AG10803 (cell line): Measurements from ENCODE around the gene ELOB.

ENCODE experiments used
- DNase-seq: peaks from one replicate; pipeline ENCODE4 v3.0.0; 2010; ENCODE audit warnings: low read depth
- H3K4me3 ChIP-seq: 2 replicates; pipeline ENCODE4 v1.5.1; 2011; ENCODE audit warnings: mild to moderate bottlenecking, low read length, control low read depth
- TF ChIP-seq, protein P1 (sequence below): conservative IDR thresholded peaks from 2 replicates; pipeline ENCODE4 v1.5.1; 2011; ENCODE audit warnings: mild to moderate bottlenecking, low read length, control low read depth, inconsistent platforms

ELOB gene

DNA sequence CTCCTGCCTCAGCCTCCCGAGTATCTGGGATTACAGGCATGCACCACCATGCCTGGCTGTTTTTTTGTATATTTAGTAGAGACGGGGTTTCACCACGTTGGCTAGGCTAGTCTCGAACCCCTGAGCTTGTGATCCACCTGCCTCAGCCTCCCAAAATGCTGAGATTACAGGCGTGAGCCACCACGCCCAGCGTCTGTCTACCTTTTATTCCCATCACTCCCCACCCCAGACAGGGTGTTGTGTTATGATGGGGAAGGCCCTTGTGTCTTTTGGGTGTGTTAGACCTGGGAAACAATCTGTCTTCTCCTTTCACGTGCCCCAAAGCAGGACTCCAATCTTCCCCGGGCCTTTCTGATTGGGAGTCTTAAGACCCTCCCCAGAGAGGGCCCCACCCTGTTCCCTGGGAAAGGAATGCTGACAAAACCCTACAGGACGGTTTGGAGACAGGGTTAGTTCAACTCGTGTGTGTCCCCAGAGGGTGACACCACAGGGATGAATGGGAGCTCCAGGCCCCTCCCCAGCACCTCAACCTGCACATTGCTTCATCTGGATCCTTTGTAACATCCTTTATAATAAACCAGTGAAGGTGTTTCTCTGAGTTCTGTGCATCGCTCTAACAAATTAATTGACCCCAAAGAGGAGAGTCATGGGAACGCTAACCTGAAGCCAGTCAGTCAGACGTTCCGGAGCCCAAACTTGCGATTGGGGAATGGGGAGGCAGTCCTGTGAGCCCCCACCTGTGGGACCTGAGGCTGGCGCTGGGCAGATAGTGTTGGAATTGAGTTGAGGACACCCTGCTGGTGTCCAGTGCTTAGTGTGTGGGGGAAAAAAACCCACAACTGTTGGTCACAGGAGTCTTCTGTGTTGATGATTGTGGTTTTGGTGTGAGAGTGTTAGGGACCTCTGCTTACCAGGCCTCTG lies 3.2 kb upstream of the ELOB start:
- TF ChIP-seq, protein P1, sequence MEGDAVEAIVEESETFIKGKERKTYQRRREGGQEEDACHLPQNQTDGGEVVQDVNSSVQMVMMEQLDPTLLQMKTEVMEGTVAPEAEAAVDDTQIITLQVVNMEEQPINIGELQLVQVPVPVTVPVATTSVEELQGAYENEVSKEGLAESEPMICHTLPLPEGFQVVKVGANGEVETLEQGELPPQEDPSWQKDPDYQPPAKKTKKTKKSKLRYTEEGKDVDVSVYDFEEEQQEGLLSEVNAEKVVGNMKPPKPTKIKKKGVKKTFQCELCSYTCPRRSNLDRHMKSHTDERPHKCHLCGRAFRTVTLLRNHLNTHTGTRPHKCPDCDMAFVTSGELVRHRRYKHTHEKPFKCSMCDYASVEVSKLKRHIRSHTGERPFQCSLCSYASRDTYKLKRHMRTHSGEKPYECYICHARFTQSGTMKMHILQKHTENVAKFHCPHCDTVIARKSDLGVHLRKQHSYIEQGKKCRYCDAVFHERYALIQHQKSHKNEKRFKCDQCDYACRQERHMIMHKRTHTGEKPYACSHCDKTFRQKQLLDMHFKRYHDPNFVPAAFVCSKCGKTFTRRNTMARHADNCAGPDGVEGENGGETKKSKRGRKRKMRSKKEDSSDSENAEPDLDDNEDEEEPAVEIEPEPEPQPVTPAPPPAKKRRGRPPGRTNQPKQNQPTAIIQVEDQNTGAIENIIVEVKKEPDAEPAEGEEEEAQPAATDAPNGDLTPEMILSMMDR = no peak
- DNase-seq = no peak
- H3K4me3 ChIP-seq = no peak overlapping the region

DNA sequence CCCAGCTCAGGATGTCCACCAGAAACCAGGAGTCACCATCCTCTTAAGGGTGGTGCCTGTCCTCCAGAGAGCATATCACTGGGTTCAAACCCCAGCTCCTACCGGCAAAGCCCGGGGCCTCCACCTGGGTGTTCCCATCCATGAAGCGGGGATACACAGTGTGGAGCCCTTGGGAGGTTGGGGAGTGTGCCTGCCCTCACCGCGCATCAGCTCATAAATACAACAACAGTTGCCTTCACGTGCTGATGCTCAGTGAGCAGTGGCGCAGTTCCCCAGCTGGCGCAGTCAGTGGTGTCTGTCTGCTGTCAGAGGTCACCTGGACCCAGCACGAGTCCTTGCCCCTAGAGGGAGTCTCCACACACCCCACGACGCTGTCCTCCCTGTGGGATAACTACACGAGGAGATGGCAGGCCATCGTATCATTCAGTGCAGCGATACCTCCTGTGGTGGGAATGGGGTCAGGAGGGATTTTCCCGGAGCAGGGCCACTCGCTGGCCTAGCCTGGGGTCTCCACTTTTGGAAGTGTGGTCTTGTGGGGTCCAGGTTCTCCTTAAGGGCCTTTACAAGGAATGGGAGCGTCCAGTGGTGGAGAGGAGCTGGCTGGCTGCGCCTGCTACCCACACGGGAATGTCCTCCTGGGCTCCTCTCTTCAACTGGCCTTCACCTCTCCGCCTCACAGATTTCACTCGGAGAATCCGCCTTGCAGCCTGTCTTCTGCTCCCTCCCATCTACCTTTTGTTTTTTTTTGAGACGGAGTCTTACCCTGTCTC lies 2.3 kb upstream of the ELOB start:
- TF ChIP-seq, protein P1 = no peak
- no peak overlapping the region for H3K4me3 ChIP-seq
- DNase-seq = no peak

DNA sequence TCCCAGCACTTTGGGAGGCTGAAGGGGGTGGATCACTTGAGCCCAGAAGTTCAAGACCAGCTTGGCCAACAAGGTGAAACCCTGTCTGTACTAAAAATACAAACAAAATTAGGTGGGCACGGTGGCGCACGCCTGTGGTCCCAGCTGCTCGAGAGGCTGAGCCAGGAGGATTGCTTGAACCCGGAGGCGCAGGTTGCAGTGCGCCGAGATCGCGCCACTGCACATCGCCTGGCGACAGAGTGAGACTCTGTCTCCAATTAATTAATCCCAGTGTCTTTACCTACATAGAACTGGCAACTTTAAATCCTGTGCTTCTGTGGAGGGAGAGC lies 1.5 kb upstream of the ELOB start:
- H3K4me3 ChIP-seq = peak overlapping the region; percentile 94
- TF ChIP-seq, protein P1 = no peak
- no peak for DNase-seq

DNA sequence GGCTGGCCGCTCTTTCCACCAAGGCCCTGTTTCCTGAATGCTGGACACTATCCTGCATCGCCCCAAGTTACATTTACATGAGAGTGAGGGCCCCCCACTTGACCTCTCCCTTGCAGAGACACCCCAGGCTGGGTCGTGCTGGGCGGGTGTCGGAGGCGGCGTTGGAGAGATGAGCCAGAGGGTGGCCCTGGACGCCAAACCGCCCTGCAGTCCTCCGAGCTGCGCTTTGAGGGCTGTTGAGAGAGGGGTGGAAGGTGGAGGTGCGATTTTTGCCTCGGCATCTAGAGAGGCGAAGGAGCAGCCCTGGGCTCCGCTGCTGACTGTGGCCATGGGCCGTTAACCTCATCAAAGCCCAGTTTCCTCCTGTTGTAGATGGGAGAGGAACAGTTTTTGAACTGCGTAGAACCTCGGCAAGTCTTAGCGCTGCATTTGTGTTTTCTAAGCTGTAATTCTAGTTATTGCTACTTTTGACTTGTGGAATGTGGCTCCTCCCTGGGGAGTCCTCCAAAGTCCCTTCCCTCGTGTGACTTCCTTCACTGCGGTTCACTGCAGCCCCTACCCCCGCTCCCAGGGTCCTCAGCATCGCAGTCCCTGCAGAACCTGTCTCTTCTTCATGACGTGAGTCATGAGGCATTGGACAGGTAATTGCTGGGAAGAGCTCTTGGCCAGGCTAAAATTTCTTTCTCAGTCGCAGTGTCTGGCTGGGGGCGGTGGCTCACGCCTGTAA lies 986 bp upstream of the ELOB start:
- peak; percentile 20 for DNase-seq
- TF ChIP-seq, protein P1 = no peak
- H3K4me3 ChIP-seq = peak overlapping the region; percentile 94

DNA sequence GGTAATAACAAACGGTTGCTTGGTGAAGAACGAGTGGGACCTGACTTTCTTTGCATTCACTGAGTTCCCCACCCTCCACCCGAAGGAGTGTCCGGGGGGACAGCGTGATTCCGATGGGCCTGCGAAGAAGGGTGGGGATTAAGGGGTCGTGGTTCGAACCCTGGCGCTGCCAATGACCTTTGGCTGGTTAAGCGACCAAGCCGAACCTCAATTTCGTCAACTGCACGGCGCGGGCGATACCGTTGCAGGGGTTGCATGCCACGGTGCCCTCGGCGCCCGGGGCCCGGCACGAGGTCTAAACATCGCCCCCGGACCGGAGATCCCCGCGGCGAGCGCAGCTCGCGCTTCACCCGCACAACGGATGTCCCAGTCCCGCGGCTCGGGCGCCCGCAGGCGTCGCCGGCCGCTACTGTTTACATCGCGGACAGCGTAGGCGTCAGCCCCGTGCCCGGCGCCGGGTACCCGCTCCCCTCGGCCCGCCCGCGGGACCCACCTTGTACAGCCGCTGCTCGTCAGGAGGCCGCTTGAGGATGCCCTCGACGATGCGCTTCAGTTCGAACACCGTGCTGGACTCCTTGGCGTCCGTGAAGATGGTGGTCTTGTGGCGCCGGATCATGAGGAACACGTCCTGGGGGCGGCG lies 460 bp downstream of the ELOB start:
- H3K4me3 ChIP-seq = peak overlapping the region; percentile 85
- TF ChIP-seq, protein P1 = no peak
- DNase-seq = no peak

DNA sequence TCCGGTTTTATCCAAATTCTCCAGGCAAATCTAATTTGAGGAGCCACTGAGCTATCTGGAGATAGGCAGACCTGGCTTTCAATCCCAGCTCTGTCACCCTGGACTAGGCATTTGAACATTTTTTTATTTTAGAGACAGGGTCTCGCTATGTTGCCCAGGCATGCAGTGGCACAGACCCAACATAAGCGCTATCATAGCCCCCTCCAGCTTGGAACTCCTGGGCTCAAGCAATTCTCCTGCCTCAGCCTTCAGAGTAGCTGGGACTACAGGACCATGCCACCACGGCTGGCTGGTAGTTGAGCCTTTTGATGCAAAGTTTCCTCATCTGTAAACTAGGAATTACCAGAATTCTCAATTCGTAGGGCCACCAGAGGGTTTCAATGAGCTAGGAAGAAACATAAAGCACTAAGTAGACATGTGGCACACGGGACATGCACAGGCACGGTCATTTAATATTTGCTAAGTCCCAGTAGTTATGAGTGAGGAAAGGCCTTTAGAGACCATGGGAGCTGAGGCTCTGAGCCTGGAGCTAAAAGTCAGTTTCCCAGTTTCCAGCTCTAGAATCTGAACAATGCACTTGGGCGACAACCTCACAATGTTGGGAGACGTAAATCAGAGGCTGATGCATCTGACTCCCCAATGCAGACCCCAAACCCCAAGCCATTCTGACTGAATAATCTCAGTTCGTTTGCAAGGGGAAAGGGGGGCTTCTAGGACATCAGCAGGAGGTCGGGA lies 1.1 kb downstream of the ELOB start:
- TF ChIP-seq, protein P1 = no peak
- peak overlapping the region; percentile 85 for H3K4me3 ChIP-seq
- DNase-seq = no peak
